GM21786 (cell line): ENCODE data around the gene TERB1.
A peak's percentile ranks its signal among the peaks of the same experiment; 100 is the strongest.
"Not testable (repeated sequence)": the region's sequence is repeated elsewhere in the genome, so short reads cannot be mapped to it uniquely, and the experiment has no call there.

Experiments
- ATAC-seq: cut with Tn5 transposase; IDR thresholded peaks from one replicate; pipeline ENCODE4 v1.9.1; 2021; ENCODE audit not compliant: unreplicated experiment

The TERB1 gene

DNA sequence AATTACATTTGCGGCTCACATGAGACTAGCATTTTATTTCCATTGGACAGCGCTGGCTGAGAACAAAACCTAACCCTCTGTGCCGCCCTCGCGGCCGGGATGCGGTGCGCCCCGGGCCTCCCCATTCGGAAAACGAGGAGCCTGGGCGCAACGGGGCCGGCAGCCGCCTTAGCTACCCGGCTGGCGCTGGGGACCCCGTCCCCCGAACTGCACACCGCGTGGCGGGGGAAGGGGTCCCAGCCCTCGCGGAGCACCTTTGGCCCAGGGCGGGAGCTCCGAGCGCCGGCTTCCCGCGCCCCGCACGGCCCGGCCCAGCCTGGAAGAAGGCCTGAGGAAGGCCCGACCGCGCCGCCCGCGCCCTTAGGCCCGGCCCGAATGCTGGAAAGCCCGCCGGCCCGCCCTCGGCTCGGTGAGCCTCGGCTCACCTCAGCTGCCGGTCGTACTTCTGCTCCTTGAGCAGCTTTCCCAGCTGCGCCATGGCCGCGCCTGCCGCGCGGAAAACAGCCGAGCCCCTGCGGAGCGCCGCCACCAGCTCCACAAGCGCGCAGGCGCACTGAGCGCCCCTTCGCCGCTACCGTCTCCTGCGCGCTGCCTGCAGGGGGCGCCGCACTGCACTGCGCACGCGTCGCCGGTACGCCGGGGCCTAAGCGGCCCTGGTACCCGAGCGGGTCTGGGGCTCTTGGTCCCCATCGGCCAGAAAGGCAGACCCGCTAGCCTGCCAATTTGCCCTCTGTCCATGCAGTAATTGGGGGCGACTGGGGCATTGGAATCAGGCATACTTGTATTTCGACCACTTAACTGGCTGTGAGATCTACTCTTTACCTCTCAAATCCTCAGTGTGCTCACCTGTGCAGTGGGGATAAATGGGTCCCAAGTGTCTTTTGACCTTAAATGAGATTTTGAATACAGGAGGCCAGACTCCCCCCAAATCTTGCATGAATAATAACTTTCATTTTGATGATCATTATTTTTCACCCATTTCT lies 29.3 kb upstream of the TERB1 start, which contains the start of gene NAE1:
NAE1 (minus strand) TSS at position 555 of the 983 bp plus-strand sequence; CDS start at position 478, 77 bp downstream.
- ATAC-seq = peak; percentile 89

DNA sequence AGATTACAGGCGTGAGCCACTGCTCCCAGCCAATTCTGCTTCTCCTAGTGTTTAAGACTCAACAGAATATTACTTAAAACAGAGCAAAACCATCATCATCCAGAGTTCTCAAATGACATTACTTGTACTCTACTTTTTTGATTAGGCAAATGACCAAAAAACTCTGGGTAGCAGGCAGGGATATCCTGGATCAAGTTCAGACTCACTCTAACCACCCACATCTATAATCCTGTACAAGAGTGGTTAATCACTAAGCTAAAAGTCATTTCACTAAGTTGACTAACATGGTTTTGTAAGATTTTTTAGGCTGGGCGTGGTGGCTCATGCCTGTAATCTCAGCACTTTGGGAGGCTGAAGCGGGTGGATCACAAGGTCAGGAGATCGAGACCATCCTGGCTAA lies 22.6 kb upstream of the TERB1 start:
- ATAC-seq = no peak

DNA sequence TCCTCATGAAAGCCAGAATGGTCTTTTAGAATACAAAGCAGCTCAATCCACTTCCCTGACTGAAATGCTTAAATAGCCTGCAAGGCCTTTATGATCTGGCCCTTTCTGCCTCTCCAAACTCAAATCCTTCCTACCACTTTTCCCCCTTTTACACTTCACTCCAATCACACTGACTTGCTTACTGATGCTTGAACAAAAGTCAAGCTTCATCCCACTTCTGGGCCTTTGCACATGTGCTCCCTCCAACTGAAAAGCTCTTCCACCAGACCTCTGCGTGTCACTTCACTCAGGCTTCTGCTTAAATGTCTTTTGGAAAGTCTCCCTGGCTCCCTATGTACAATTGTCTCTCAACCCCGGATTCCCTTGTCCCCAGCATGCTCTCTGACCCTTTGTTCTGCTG lies 13.3 kb upstream of the TERB1 start:
- no peak for ATAC-seq

DNA sequence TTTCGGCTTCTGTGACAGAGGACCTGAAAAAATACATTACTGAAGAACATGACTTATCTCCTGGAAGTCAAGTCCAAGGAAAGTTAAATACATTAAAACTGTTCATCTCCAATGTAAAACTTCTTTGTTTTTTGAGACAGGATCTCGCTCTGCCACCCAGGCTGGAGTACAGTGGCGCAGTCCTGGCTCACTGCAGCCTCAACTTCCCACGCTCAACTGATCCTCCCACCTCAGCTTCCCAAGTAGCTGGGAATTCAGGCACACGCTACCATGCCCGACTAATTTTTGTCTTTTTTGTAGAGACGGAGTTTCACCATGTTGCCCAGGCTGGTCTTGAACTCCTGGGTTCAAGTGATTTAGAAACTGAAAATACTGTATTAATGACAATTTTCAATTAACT lies 9.7 kb upstream of the TERB1 start:
- no peak for ATAC-seq

DNA sequence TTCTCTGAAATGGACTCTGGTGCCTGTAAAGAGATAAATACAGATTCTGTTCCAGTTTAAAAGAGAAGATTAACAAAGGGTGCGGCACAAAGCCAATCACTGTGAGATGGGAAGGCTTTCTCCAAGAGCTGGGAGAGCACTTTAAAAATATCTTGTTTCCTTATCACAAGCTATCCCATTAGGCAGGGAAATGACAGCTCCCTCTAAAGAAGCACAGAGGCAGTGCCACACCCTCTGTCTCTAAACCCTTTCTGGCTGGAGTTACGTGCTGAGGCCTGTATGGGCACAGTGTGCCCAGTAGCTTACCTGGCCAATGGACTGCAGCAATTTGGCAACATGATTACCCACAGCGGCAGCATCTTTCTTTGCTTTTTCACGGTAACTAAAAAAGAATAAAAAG lies 9.0 kb upstream of the TERB1 start:
- no peak for ATAC-seq

DNA sequence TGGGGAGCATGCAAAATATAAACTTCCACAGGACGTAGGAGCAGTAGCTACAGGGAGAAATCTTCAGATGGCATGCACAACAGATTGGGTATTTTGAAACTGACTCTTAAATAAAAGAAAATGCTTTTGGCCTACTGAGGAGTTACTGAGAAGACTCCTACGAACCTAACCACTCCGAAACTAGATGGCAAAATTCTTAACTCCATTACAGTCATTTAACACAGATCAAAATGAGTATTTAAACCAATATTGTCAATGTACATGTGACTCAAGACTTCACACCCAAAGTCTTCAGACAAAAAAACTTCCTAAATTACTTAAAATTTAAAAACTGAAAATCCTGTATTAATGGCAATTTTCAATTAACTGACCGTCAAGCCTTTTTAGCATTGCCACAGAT lies 8.4 kb upstream of the TERB1 start:
- ATAC-seq = no peak

DNA sequence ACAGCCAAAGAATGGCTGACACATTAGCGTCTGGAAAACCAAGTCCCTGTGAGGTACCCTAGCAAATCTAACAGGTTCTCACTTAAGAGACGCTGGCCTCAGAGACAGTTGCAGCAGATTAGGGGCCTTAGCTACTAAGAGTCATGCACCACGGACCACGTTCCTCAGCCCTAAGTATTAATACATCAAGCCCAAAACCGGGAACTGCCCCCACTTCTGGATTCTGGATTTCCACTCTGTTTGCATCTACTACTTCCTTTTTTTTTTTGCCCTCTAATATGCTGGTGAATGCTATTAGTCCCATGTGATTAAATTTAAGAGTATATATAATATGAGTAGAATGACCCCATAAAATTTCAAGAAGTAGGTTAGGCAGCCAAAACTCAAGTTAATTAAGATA lies 775 bp upstream of the TERB1 start:
- no peak for ATAC-seq

DNA sequence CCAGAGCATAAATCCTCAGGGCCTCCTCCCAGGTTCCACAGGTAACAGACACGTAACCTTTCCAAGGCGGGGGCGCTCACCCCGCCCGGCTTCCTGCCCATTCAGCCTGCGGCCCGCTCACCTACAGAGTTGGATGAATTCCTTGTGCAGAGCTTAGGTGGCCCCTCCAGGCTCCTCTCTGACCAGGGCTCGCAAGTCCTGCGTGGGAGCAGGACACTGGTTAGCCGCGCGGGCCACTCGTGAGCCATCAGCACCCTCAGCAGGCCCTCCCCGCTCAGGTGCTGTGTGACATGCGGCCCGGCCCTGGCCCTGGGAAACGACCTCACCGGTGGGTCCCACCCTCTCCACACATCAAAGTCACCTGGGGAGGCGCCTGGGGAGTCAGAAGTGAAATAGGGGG lies 528 bp downstream of the TERB1 start:
- no peak for ATAC-seq

DNA sequence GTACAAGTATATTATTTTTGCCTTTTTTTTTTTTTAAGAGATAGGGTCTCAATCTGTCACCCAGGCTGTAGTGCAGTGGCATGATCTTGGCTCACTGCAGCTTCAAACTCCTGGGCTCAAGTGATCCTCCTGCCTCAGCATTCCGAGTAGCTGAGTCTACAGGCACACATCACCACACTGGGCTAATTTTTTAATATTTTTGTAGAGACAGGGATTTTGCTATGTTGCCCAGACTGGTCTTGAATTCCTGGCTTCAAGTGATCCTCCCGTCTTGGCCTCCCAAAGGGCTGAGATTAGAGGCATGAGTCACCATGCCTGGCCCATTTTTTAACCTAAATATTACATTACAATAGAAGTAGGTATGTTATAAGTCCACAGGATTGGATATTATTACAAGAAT lies 3.2 kb downstream of the TERB1 start:
- ATAC-seq = no peak

DNA sequence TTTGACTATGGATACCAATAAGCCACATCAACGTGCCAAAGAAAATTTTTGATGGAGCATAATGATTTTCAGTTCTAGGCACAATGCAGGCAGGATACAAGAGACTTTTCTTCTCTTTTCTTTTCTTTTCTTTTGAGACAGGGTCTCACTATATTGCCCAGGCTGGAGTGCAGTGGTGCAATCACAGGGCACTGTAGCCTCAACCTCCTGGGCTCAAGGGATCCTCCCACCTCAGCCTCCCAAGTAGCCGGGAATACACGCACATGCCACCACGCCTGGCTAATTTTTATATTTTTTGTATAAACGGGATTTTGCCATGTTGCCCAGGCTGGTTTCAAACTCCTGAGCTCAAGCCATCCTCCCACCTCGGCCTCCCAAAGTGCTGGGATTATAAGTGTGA lies 7.4 kb downstream of the TERB1 start:
- not testable (repeated sequence) for ATAC-seq

DNA sequence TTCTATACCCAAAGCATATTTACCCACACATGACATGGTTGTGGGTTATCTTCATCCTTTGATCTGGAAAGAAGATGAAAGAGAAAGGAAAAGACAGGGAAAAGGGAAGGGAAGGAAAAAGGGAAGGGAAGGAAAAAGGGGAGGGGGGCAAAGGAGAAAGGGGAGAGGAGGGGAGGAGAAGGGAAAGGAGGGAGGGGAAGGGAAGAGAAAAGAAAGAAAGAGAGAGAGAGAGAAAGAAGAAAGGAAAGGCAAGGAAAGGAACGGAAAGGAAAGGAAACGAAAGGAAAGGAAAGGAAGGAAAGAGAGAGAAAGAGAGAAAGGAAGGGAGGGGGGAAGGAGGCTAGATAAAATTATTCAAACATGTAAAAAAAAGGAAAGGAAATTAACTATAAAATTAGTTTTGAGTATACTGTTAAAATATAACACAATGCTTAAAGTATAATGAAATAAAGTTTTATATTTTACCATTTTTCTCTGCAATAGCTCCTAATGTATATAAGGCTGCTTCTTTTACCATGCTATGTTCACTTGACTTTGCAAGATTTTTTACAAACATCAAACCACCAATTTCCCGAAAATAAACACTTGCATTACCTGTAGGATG lies 11.2 kb downstream of the TERB1 start:
- ATAC-seq = no peak

DNA sequence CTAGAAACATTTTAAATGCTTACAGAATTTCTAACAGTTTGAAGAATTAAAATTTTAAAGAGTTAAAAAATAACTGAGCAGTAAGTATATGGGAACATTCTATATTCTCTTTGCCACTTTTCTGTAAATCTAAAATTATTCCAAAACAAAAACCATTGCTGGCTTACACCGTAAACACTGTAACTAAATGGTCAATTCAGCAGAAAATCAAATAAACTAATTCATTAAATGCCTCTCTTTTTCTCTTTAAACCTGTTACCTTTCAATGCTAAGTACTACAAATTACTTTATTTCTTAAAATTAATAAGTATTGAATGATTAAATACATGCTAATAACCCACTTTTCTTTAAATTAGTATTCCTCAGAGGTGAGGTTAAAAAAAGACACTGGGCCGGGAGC lies 14.0 kb downstream of the TERB1 start:
- ATAC-seq = no peak

DNA sequence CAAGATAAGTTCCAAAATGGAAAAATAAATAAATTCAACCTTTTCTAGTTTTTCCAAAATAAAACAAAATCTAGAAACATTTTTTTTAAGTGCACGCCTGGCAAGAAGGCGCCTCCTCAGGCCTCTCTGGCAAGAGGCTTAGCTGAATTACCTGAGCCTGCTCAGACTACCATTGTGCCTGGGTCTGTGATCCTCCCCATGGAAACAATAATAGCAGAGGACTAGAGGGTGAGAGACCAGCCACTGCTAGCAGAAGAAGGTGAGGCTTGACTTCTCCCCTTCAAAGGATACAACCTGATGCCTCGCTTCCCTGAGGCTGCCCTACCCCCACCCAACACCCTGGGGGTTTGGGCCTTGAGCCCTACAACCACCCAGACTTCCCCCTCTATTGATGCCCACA lies 14.8 kb downstream of the TERB1 start:
- no peak for ATAC-seq

DNA sequence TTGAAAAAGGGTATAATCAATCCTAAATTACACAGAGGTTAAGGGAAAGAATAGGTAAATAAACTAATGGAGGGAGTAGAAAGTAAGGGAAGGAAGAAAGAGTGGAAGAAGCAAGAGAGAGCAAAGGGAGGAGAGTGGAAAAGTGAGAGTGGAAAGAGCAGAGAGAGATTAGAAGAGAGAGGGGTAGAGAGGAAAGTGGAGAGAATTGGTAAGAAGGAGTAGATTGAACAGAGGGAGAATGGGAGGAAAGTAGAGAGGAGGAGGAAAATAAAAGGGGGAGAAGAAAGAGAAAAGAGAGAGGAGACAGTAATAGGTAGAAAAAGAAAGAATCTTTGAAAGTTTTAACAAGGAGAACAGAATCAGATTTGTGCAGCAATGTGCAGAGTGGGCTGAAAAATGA lies 24.9 kb downstream of the TERB1 start:
- no peak for ATAC-seq

DNA sequence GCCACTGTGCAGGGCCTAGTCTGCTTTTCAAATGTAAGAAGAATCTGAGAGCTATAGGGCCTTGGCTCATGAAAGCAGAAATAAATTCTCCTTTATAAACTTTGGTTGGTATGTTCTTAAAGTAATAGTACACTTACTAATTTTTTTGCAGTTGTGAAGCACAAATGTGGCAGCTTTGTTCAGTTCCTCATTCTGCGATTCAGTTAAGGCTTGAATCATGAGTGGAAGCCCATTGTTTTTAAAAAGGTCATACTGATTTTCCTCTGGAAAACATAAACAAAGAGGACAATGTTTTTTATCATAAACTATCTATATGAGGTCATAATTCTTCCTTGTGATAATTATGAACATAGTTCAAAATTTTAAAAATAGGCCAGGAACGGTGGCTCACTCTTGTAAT lies 26.4 kb downstream of the TERB1 start:
- no peak for ATAC-seq

DNA sequence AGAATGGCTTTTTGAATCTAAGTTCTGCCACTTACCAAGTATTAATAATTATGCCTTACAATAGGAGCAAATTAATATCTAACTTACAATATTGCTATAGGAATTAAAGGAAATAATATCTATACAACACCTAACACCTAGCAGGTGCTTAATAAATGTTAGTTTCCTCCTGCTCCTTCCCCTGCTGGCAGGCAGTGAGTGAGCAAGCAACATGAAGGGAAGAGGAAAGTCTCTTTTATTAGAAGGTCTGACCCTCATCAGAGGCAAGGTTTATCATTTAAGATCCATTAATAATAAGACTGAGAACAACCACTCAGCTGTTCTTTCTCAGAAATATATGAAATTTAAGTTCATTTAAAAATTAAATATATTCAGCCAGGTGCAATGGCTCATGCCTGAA lies 43.3 kb downstream of the TERB1 start:
- no peak for ATAC-seq

DNA sequence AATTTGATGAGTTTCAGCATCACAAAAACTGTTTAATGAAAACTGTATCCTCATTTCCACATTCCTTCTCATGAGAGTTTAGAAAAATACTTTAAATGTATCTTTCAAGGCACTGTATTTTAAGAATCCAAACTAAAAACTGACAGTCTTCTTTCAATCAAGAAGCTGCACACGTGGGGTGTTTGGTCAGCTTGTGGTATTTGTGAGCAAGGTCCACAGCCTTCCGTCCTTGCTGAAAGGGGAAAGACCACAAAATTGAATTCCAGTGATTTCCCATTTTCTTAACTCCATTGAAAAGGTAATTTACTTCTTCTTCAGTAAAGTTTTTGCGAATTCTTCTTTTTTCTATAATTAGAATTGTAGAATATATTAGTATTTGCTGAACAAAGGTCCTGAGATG lies 46.6 kb downstream of the TERB1 start:
- no peak for ATAC-seq

DNA sequence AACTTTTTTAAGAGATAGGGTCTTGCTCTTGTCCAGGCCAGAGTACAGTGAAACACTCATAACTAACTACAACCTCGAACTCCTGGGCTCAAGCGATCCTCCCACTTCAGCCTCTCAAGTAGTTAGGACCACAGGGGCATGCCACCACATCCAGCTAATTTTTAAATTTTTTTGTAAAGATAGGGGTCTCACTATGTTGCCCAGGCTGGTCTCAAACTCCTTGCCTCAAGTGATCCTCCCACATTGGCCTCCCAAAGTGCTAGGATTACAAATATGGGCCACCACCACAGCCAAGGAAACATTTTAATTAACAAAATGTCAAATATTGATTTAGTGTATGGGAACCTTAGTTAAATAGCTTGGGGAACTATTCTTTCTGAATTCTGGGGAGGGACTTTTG lies 47.2 kb downstream of the TERB1 start:
- no peak for ATAC-seq

DNA sequence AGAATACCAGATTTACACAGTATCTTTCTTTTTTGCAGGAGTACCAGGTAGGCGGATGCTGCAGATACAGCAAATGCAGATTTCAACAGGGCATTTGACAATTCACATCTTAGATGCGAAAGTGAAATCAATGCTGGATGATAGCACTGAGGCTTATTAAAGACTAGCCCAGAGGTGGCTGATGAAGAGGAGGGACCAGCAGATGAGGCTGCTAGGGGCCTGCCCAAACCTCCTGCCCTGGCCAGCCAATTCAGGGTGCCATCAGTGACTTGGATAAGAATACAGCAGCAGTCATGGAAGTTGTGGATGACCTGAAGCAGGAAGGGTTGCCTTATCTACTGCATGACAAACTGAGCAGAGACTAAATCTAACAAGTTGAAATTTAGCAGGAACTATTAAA lies 48.4 kb downstream of the TERB1 start:
- no peak for ATAC-seq

DNA sequence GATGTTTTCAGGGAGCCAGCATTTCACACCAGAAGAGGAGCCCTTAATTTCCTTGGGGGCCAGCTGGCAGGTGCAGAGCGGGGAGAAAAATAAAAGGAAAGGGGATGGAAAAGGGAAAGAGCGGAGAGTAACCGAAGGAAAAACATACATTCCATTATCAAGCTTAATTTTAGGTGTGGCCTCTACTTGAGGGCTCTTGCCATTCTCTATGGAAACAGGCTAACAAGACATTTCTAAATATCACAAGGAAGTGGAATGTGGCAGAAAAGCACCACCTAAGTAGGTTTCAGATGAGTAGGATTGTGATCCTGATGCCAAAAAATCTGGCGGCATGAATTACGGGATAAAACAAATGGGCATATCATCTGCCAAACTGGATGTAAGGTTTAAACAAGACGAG lies 49.0 kb downstream of the TERB1 start:
- no peak for ATAC-seq

DNA sequence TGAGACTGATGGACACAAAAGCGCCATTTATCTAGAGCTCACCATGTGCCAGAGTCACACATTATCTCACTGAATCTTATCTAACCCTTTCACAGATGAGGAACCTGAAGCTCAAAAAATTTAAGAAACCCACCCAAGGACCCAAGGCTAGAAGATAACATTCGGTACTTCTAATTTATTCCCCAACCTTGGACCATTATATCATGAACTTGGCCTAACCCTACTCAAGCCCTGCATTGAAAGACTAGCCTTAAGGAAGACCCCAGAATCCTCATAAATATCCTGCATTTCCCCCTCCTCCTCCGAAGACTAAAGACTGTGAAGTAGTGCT lies 49.4 kb downstream of the TERB1 start:
- ATAC-seq = no peak

DNA sequence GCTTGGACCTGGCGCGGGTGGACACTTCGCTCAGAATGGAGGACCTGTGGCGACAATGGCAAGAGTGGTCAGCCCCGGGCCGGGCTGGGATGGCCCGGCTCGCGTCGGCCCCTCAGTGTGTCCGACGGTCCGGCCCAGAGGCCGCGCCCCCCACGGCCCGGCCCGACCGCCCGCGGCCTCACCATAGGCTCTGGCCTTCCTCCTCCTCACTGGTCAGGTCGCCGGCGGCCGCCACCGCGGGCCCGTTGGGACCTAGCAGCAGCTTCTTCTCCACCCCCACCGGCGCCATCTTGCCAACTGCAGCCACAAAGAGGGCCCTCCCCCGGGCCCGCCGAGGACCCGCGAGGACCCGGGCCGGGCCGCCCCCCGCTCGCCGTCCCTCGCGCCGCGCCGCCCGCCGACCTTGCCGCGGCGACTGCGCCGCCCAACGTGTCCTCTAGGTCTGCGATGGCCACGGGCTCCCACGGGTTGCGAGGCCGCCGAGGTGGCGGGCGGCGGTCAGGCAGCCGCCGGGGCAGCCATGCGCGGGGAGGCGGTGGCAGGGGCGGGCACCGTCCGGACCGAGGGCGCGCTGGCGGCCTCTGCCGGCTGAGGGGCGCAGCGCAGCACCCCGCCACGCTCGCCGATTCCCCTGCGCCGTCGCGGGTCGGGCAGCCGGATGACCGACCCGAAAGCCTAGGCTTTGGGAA lies 49.9 kb downstream of the TERB1 start, which contains the start of gene DYNC1LI2:
DYNC1LI2 (minus strand) TSS at position 307 of the 689 bp plus-strand sequence; CDS start at position 289, 18 bp downstream.
- ATAC-seq = peak; percentile 81
